Measurements from ENCODE around the gene COL4A1.
A peak's percentile ranks its signal among the peaks of the same experiment; 100 is the strongest.

COL4A1 gene

DNA sequence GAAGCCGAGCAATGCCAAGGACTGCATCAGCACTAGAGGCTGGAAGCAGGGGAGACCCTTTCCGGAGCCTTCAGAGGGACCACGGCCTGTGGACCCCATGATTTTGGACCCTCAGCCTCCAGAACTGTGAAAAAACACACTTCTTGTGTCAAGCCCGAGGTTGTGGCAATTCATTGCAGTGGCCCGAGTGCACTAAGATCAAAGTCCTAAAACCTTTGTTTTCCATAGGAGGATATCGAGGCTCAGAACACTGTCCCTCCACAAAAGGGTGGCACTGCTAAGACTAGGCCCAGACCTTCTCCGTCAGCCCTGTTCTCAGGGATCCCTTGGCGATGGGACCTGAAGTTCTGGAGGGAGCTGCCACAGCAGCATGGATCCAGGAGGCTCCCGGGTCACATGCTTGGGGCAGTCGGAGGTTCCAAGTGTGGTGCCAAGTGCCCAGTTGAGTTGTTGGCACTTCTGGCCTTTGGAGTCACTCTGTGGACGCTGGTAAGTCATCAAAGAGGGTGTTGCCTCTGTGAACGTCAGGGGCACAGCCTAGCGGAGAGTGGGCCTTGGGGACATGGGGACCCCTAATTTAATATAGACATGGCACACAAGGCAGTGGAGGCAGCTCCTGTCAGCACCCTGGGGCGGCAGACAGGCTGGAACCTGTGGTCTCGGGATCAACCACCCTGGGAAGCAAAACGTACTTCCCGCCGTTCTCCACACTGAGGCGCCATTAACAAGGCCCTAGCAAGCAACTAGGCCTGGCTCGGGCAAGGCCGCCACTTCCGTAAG lies 199.2 kb downstream of the COL4A1 start:
- no peak overlapping the region for H3K4me2 ChIP-seq (ENCODE audit: low read length)
- H3K4me1 ChIP-seq (ENCODE audit: insufficient read depth, low read length, severe bottlenecking) = no peaks in the 10 kb centered on the region
- TF ChIP-seq EZH2 (IDR thresholded peaks at IDR 0.05; ENCODE audit: borderline replicate concordance, low read length) = no peak
- TF ChIP-seq, protein P1, sequence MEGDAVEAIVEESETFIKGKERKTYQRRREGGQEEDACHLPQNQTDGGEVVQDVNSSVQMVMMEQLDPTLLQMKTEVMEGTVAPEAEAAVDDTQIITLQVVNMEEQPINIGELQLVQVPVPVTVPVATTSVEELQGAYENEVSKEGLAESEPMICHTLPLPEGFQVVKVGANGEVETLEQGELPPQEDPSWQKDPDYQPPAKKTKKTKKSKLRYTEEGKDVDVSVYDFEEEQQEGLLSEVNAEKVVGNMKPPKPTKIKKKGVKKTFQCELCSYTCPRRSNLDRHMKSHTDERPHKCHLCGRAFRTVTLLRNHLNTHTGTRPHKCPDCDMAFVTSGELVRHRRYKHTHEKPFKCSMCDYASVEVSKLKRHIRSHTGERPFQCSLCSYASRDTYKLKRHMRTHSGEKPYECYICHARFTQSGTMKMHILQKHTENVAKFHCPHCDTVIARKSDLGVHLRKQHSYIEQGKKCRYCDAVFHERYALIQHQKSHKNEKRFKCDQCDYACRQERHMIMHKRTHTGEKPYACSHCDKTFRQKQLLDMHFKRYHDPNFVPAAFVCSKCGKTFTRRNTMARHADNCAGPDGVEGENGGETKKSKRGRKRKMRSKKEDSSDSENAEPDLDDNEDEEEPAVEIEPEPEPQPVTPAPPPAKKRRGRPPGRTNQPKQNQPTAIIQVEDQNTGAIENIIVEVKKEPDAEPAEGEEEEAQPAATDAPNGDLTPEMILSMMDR (IDR thresholded peaks at IDR 0.05; ENCODE audit: low read length) = peak; percentile 38; the same call in 1 of the 2 replicates
- H3K4me3 ChIP-seq (ENCODE audit: low read depth, low read length, poor library complexity, severe bottlenecking) = no peak overlapping the region
- H3K27me3 ChIP-seq (ENCODE audit: insufficient read depth, low read length) = no peaks in the 10 kb centered on the region
- H3K9ac ChIP-seq (ENCODE audit: low read length) = no peak overlapping the region
- H4K20me1 ChIP-seq (ENCODE audit: insufficient read depth, low read length) = no peaks in the 10 kb centered on the region
- H3K36me3 ChIP-seq (ENCODE audit: insufficient read depth, low read length) = no peaks in the 10 kb centered on the region
- no peaks in the 10 kb centered on the region for H3F3A ChIP-seq (ENCODE audit: insufficient read depth, low read length)
- no peaks in the 10 kb centered on the region for H3K9me2 ChIP-seq (ENCODE audit: low read depth, low read length)
- H2AFZ ChIP-seq (ENCODE audit: low read length) = no peak overlapping the region
- no peaks in the 10 kb centered on the region for H3K79me2 ChIP-seq (ENCODE audit: insufficient read depth, low read length)
- no peaks in the 10 kb centered on the region for H3K9me3 ChIP-seq (ENCODE audit: low read length)
- no peak overlapping the region for H3K27ac ChIP-seq (ENCODE audit: low read depth, low read length, poor library complexity, severe bottlenecking)

DNA sequence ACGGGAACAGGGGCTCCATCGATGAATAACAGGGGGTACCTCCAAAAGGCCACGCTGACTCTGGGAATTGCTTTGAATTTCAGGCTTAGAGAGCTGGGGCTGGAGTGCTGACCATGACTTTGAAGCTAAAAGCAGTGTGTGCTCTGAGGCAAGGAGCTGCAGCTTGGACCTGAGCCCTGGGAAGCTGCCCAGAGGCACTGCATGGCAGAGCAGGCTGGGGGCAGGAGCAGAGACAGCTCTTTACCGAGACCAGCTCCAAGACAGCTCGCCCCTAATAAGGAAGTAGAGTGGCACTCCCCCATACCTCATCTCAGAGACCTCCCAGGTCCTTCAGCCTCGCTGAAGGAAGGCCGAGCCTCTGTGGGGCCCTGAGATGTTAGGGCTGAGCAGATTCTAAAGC lies 200.2 kb downstream of the COL4A1 start:
- Histone ChIP-seq H3K27ac (ENCODE audit: low read depth, low read length, poor library complexity, severe bottlenecking) (no peak overlapping the region), H3K9ac (ENCODE audit: low read length) (no peak overlapping the region), H4K20me1 (ENCODE audit: insufficient read depth, low read length) (no peaks in the 10 kb centered on the region), H2AFZ (ENCODE audit: low read length) (no peak overlapping the region), H3K4me3 (ENCODE audit: low read depth, low read length, poor library complexity, severe bottlenecking) (no peak overlapping the region), H3K9me2 (ENCODE audit: low read depth, low read length) (no peaks in the 10 kb centered on the region), H3K27me3 (ENCODE audit: insufficient read depth, low read length) (no peaks in the 10 kb centered on the region), H3K4me1 (ENCODE audit: insufficient read depth, low read length, severe bottlenecking) (no peaks in the 10 kb centered on the region), H3K36me3 (ENCODE audit: insufficient read depth, low read length) (no peaks in the 10 kb centered on the region), H3K4me2 (ENCODE audit: low read length) (no peak overlapping the region), H3K9me3 (ENCODE audit: low read length) (no peaks in the 10 kb centered on the region), H3F3A (ENCODE audit: insufficient read depth, low read length) (no peaks in the 10 kb centered on the region), H3K79me2 (ENCODE audit: insufficient read depth, low read length) (no peaks in the 10 kb centered on the region)
- TF ChIP-seq, protein P1 (IDR thresholded peaks at IDR 0.05; ENCODE audit: low read length) = no peak
- no peak for TF ChIP-seq EZH2 (IDR thresholded peaks at IDR 0.05; ENCODE audit: borderline replicate concordance, low read length)

DNA sequence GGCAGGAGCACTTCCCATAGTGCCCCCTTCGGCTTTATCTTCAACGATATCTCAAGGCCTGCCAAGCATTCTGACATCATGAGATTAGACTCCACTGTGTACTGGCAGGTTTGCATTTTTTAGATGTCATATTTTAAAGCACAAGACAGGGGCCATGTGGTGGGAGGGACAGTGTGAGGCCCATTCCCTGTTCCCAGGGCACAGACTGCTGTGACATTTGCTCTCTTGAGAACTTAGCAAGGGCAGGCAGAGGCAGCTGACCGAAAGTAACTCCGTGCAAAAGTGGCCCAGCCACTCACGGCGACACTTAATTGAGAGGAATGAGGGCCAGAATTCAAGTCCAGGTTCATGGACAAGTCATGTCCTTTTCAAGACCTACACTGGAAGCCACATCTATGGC lies 201.8 kb downstream of the COL4A1 start:
- Histone ChIP-seq H3K4me1 (ENCODE audit: insufficient read depth, low read length, severe bottlenecking) (no peaks in the 10 kb centered on the region), H3K79me2 (ENCODE audit: insufficient read depth, low read length) (no peaks in the 10 kb centered on the region), H2AFZ (ENCODE audit: low read length) (no peak overlapping the region), H3K4me3 (ENCODE audit: low read depth, low read length, poor library complexity, severe bottlenecking) (no peak overlapping the region), H3K9me2 (ENCODE audit: low read depth, low read length) (no peaks in the 10 kb centered on the region), H3F3A (ENCODE audit: insufficient read depth, low read length) (no peaks in the 10 kb centered on the region), H3K4me2 (ENCODE audit: low read length) (no peak overlapping the region), H3K27ac (ENCODE audit: low read depth, low read length, poor library complexity, severe bottlenecking) (no peak overlapping the region), H3K36me3 (ENCODE audit: insufficient read depth, low read length) (no peaks in the 10 kb centered on the region), H4K20me1 (ENCODE audit: insufficient read depth, low read length) (no peaks in the 10 kb centered on the region), H3K9ac (ENCODE audit: low read length) (no peak overlapping the region), H3K9me3 (ENCODE audit: low read length) (no peaks in the 10 kb centered on the region), H3K27me3 (ENCODE audit: insufficient read depth, low read length) (no peaks in the 10 kb centered on the region)
- TF ChIP-seq, protein P1 (IDR thresholded peaks at IDR 0.05; ENCODE audit: low read length) = no peak
- no peak for TF ChIP-seq EZH2 (IDR thresholded peaks at IDR 0.05; ENCODE audit: borderline replicate concordance, low read length)

All from OCI-LY1 (cell line).